Astrocyte of the cerebellum (primary cell): Measurements from ENCODE around the gene STMND1.
A peak's percentile ranks its signal among the peaks of the same experiment; 100 is the strongest.

Experiments used
- DNase-seq: peaks from one replicate; pipeline ENCODE4 v3.0.0-alpha.2; 2011; ENCODE audit warnings: low read depth
- H3K4me3 ChIP-seq: 2 replicates; pipeline ENCODE4 v1.5.1; 2011; ENCODE audit warnings: mild to moderate bottlenecking, low read depth, low read length, moderate library complexity
- CTCF ChIP-seq: IDR thresholded peaks from 2 replicates; pipeline ENCODE4 v1.5.1; 2012; ENCODE audit warnings: low read length, low read depth, moderate library complexity, mild to moderate bottlenecking; ENCODE audit errors: missing control alignments
- in situ Hi-C: cut with HindIII; loops from 2 replicates; pipeline ENCODE4 v1.10.0; 2017; ENCODE audit warnings: low sequenced_read_pairs

STMND1 gene

GRCh38 chr6:17167327-17167979 lies 65.6 kb downstream of the STMND1 start:
- in situ Hi-C loops, result loop anchor here (10.0 to 25.0 kb wide), 2 partner anchors 427 to 645 kb away; no protein-coding TSS in a partner anchor
- DNase-seq, result no peak
- H3K4me3 ChIP-seq, result no peak overlapping the region
- TF ChIP-seq CTCF, result peak; percentile 62

DNA sequence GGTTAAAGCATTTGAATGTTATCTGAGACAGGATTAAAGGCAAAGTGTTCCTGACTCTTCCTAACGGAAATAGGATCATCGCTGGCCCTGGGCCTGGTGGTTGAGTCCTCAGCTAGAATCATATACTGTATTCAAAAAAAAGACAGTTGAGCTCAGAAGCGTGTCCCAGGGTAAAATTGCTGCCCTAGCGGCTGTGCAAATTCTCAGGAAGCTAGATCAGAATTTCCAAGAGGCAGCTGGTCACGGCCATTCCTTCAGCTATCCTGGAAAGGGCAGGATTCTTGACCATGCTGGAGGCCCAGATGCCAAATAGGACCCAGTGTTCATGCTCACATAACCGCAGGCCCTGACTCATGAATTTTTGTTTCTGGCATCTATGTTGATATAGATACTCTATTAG lies 67.4 kb downstream of the STMND1 start:
- in situ Hi-C loops, result loop anchor here (10.0 to 25.0 kb wide), 2 partner anchors 426 to 643 kb away; no protein-coding TSS in a partner anchor
- no peak overlapping the region for H3K4me3 ChIP-seq
- DNase-seq, result no peak
- no peak for TF ChIP-seq CTCF

DNA sequence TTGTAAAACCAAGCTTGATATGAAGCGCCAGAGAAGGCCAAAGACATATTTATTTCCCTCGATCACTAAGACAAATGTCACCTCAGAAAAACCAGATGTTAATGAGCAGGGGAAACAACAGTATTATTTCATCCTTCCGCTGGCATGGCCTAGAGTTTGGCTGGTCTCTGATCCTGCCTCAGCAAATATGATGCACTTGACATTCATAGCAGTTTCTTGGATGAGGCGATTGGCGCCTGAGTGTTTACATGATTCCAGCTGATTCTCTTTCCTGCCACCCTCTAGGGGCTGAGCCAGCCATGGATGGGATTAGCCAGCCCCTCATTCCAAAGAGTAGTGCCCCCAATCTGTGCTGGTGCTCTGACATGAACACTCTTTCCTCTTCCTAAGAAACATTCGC lies 67.9 kb downstream of the STMND1 start:
- no peak for TF ChIP-seq CTCF
- in situ Hi-C loops, result loop anchor here (10.0 to 25.0 kb wide), 2 partner anchors 425 to 643 kb away; no protein-coding TSS in a partner anchor
- H3K4me3 ChIP-seq, result no peak overlapping the region
- DNase-seq, result no peak

- no peak overlapping the region for H3K4me3 ChIP-seq
- no peak for DNase-seq
- no peak for TF ChIP-seq CTCF
- in situ Hi-C loops, result loop anchor here (25.0 kb wide), 1 partner anchor 639 kb away; no protein-coding TSS in a partner anchor
Observed at GRCh38 chr6:17172836-17173470, 71.1 kb downstream of the STMND1 start.

GRCh38 chr6:17178326-17178725 lies 76.5 kb downstream of the STMND1 start:
- DNase-seq, result no peak
- H3K4me3 ChIP-seq, result no peak overlapping the region
- TF ChIP-seq CTCF, result no peak
- in situ Hi-C loops, result no loop called here

DNA sequence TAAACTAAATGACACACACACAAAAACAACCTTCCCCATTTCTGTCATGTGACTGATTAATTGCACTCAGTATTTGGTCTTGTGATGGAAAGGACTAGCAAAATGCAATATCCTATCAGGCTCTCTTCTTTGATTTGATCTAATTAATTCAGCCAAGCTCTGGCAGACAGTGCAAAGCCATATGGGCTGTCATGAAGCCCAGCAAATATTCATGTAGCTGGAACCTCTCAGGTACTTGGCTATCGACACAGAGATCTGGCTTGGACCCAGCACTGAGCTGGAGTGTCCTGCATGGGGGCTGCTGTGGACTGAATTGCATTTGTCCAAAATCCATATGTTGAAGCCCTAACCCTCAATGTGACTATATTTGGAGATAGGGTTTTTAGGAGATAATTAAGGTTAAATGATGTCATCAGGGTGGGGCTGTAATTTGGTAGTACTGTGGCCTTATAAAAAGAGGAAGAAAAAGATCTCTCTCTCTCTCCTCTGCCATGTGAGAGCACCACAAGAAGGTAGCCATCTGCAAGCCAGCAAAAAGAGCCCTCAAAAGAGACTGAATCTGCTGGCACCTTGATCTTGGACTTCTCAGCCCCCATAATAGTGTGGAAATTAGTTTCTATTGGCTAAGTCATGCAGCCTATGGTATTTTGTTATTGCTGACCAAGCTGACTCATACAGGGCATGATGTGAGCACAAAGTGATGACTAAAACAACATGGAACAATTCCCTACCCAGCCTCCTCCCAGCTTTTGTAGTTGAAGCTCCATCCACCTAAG lies 77.1 kb downstream of the STMND1 start:
- TF ChIP-seq CTCF, result no peak
- H3K4me3 ChIP-seq, result no peak overlapping the region
- in situ Hi-C loops, result no loop called here
- DNase-seq, result no peak
